GM13976 (cell line): ENCODE measurements around the gene TAF10.

ENCODE experiments used
- DNase-seq: peaks from one replicate; pipeline ENCODE4 v3.0.0; 2012; ENCODE audit warnings: low spot score
- CTCF ChIP-seq: IDR thresholded peaks from 2 replicates; pipeline ENCODE4 v1.5.1; 2012; ENCODE audit warnings: borderline replicate concordance, mild to moderate bottlenecking; ENCODE audit not compliant: insufficient read depth; ENCODE audit errors: extremely low read depth, missing control alignments, control extremely low read depth
- in situ Hi-C: fragments of 300-500 bp; cut with MboI; formaldehyde crosslinking; loops from one replicate; pipeline ENCODE4 v1.12.0; 2022; ENCODE audit warnings: low sequenced_read_pairs, mixed read lengths, inconsistent platforms; ENCODE audit not compliant: unreplicated experiment

Gene TAF10

GRCh38 chr11:6642957-6643356 is 30.9 kb upstream of the TAF10 start:
- in situ Hi-C loops, result no loop called here
- no peak for TF ChIP-seq CTCF
- no peak for DNase-seq

- no peak for DNase-seq
- in situ Hi-C loops, result no loop called here
These were observed 29.1 kb upstream of the TAF10 start for GRCh38 chr11:6640985-6641701.

GRCh38 chr11:6640036-6640984 is 28.3 kb upstream of the TAF10 start:
- no peak for DNase-seq
- in situ Hi-C loops, result no loop called here

More at GRCh38 chr11:6640985-6641701, 29.1 kb upstream of the TAF10 start:
- TF ChIP-seq CTCF, result no peak

GRCh38 chr11:6638429-6638828 is 26.4 kb upstream of the TAF10 start:
- DNase-seq, result no peak
- in situ Hi-C loops, result no loop called here

More at GRCh38 chr11:6640036-6640984, 28.3 kb upstream of the TAF10 start:
- no peak for TF ChIP-seq CTCF

GRCh38 chr11:6637871-6638270 is 25.9 kb upstream of the TAF10 start:
- no peak for TF ChIP-seq CTCF
- DNase-seq, result no peak
- in situ Hi-C loops, result no loop called here

More at GRCh38 chr11:6638429-6638828, 26.4 kb upstream of the TAF10 start:
- no peak for TF ChIP-seq CTCF

- TF ChIP-seq CTCF, result no peak
- in situ Hi-C loops, result no loop called here
- DNase-seq, result no peak
These were observed 24.5 kb upstream of the TAF10 start for GRCh38 chr11:6636480-6636879.
